ENCODE data around the gene FNDC10.
"Not testable (repeated sequence)": the region's sequence is repeated elsewhere in the genome, so short reads cannot be mapped to it uniquely, and the experiment has no call there.

Gene FNDC10

DNA sequence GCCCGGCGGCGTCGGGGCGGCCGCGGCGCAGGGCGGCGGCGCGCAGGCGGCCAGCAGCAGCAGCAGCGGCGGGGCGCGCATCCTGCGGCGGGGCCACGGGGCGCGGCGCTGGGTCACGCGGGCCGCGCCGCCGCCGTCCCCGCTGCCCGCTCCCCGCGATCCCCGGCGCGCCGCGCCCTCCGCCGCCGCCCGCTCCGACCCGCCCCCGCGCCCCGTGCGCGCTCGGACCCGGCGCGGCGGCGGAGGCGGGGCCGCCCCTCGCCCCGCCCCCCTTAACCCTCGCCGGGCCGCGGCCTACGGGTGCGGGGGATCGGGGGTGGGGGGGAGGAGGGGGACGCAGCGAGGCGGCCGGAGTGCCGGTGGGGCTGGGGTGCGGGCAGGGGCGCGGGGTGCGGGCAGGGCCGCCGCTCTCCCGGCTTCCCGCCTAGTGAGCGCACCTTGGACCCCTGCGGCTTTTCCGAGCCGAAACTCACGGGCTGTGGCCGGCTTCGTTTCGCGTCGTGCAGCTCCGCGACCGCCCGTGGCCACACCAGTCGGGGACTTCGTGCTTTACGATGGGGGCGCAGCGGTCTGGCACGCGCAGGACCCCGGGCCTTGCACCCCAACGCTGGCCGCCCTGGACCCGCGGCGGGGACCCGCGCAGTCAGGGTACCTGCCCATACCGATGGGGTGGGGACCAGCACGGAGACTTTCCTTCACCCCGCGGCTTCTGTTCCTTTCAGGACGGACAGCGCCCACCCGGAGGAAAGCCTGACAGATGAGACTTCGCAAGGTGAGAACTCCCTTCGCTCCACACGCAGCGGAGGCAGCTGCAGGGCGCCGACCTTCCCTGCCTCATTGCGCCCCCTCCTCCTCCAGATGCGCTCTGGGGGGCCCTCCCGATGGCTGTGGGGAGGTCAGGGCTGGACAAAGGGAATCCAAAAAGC lies at the start of gene FNDC10:
TSS of gene FNDC10 (minus strand) at position 201 of the 926 bp plus-strand sequence. CDS start at position 81, 120 bp downstream.
- DNase-seq (ENCODE audit: low read depth) = no peak

DNA sequence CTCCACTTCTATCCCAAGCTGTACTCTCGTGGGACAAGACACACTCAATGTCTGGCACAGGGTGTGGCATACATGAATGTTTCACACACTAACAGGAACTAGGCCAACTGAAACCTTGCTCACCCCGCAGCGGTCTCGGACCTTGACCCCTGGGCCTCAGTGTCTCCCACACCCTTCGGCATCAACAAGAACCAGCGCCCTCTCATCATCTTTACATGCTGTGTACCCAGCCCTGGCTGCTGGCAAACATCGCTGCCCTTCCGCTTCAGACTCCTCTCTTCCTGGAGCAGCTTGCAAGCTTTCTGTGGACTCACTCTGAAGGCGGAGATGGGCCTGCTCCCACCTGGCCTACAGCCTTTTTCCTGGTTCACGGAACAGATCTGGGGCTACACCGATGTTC lies 48.3 kb upstream of the FNDC10 start:
- DNase-seq (ENCODE audit: low read depth) = not testable (repeated sequence)

DNA sequence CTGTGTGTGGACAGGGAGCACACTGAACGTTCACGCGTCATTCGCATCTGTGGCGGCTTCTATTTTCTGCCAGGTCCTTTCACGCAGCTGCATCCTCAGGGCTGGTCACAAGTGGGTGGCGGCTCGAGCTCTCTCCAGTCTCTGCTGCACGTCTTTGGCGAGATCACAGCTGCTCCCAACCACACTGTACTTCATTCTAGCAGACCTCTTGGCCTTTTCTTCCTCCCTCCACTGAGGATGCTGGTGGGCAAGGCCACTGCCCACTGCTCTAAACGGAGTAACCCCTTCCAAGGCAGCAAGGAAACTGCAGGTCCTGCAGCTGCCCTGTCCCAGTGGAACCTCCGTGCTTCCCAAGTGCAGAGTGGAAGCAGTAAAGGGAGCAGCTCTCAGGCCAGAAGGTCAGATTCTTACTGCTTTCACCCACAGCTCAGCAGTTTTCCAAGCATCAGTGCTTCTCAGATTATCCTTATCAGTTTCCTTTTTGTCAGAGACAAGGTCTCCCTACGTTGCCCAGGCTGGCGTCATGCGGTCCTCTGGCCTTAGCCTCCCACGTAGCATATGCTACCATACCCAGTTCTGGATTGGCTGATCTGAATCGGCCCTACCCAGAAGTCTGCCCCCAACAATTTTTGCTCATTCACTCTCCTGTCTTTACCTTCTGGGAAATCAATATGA lies 47.8 kb upstream of the FNDC10 start:
- not testable (repeated sequence) for DNase-seq (ENCODE audit: low read depth)

DNA sequence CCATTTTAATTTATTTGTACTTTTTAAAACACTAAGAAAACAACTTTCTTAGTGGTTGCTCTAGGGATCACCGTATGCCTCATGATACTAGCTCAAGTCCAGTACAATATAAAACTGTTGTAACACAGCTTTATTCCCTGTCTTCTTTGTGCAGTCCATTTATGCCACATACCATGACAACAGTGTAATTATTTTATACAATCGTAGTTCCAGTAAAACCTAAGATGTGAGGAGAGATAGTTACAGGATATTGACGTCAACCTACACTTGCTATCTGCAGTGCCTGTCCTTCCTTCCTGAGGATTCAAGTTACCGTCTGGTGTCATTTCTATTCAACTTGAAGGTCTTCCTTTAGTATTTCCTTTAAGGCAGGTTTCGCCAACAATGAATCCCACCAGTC lies 46.4 kb upstream of the FNDC10 start:
- not testable (repeated sequence) for DNase-seq (ENCODE audit: low read depth)

DNA sequence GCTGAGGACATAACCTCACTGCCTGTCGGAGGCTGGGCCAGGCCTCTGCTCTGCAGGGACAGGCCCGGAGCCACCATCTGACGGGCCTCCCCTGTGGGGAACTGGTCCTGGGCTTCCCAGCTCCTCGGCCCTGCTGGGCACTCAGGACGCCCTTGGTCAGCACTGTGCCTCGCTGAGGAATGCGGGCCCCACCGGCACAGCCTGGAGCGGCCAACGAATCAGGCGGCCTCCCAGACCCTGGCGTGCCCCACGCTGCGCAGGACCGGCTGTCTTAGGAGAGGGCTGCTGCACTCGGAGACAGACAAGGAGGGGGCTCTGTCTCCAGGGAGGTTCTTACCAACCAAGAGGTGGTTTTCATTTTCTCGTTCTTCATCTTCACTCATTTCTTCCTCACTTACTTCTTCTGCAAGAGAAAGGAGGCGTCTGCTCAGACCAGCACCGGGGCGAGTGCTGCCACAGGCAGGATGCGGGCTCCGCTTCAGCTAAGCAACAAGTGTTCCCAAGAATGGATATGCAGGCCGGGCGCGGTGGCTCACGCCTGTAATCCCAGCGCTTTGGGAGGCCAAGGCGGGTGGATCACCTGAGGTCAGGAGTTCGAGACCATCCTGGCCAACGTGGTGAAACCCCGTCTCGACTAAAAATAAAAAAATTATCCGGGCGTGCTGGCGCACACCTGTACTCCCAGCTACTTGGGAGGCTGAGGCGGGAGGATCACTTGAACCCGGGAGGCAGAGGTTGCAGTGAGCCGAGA lies 41.0 kb upstream of the FNDC10 start:
- DNase-seq (ENCODE audit: low read depth) = not testable (repeated sequence)

DNA sequence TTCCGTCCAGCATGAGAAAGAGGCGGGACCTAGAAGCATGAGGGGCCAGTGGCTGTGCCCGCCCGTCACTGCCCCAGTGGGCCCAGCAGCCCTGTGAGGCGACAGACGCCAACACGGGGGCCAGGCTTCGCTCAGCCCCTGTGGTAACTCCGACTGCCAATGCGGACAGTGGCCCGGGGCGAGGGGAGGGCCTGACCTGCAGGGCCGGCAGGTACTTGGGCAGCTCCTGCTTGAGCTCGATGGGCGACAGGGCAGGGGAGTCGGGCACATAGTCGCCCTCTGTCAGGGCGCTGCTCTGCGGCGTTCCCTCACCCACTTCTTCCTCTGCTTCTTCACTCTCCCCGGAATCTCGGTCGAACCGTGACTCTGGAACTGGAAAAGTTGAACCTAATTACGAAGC lies 40.1 kb upstream of the FNDC10 start:
- not testable (repeated sequence) for DNase-seq (ENCODE audit: low read depth)

DNA sequence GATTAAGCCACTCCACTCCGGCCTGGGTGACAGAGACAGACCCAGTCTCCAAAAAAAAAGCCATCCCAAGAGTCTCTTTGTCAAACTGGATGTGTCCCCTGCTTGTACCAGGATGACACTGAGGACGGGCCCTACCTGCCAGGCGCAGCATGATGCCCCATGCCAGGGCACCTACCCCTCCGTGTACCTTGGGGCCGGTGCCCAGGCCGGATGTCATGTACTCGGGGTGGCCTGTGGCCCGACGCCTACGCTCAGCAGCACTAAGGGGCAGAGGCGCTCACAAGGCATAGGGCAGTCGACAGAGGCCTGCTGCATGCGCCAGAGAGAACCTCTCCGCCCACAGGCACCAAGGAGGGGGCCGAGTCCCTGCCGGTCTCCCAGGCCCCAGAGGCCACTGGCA lies 39.4 kb upstream of the FNDC10 start:
- not testable (repeated sequence) for DNase-seq (ENCODE audit: low read depth)

DNA sequence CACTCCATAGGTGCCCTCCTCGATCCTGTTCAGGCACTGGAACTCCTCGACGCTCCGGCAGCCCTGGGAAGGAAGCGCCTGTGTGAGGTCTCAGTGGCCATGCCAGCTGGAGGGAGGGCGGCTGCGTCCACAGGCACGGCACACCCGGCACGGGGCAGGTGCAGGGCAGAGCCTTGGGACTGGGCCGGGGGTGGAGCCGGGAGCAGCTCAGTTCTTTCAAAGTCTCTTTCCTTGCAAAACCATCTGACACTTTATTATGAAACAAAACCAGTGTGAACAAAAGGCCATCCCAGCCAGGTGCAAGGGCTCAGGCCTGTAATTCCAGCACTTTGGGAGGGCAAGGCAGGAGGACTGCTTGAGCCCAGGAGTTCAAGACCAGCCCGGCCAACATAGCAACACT lies 38.6 kb upstream of the FNDC10 start:
- not testable (repeated sequence) for DNase-seq (ENCODE audit: low read depth)

DNA sequence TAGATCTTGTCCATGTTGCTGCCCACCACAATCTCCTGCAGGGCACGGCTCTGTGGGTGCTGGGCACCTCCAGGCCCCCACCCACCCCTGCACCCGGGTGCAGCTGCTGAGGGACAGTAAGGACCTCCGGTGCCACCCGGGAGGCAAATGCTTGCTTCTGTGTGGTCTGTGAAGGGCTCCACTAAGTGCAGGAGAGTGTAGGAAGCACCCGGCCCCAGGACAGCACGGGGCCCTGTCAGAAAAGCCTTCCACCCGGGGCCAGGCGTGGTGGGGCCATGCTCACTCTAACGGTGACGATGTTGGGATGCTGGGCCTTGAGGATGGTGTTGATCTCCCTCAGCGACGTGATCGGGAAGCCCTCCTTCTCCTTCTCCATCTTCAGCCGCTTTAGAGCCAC lies 37.5 kb upstream of the FNDC10 start:
- DNase-seq (ENCODE audit: low read depth) = not testable (repeated sequence)

DNA sequence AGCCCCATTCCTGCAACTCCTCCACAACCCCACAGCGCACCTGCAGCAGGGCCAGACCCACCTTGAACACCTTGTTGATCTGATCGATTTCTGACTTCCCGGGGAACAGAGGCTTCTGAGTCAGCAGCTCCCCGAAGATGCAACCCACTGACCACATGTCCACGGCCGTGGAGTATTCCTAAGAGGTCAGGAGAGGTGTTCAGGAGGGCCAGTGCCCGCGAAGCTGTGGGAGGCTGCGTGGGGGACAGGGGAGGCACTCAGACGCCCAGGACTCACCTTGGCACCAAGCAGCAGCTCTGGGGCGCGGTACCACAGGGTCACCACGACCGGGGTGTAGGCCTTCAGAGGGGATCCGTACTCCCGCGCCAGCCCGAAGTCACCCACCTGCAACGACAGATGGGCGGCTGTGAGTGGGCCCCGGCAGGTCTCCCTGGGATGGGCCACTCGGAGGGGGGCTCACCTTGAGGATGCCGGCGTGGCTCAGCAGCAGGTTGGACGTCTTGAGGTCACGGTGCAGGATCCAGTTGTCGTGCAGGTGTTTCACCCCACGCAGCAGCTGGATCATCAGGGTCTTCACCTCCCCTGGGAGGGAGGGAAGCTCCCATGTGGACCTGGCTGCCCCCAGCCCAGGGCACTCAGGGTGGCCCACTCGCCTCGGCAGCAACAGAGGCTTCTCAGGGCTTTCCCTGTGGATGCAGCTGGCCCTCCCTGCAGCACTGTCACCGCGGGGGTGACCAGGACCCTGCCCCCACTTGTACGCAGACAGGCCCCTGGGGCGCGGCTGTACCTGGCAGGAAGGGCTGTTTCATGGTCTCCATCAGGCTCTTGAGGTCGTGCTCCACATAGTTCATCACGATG lies 36.9 kb upstream of the FNDC10 start:
- DNase-seq (ENCODE audit: low read depth) = not testable (repeated sequence)

DNA sequence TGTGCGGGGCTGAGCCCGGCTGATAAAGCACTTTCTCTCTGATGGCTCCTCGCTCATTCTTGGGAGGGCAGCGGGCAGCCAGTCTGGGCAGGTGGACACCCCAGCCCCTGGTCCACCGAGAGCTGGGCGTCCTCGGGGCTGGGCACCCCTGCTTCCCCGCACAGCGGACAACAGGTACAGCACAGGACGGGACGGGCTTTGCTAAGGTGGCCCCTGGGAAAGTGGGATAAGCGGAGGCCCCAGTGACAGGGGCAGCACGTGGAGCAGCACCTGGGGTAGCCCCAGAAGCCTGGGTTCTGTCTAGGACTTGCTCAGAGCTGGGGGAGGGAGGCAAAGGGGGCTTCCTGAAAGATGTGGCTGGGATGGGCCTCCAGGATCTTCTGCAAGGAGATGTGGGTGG lies 34.7 kb upstream of the FNDC10 start:
- DNase-seq (ENCODE audit: low read depth) = not testable (repeated sequence)

DNA sequence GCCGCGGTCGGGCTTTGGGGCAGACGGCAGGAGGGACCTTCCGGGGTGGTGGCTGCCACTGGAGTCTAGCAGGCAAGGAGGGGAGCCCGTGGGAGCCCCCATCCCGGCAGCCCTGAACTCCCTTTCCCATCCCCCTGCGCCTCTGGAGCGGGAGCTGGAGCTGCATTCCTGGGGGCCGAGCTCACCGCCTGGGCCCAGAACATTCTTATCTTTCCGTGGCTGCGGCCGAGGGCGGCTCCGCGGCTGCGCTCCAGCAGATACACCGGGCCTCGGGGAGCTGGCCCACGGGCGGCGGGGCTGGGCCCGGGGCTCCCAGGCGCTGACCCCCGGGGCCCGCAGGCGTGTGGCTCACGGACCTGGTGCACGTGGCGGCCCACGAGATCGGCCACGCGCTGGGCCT lies 33.5 kb upstream of the FNDC10 start:
- DNase-seq (ENCODE audit: low read depth) = not testable (repeated sequence)

DNA sequence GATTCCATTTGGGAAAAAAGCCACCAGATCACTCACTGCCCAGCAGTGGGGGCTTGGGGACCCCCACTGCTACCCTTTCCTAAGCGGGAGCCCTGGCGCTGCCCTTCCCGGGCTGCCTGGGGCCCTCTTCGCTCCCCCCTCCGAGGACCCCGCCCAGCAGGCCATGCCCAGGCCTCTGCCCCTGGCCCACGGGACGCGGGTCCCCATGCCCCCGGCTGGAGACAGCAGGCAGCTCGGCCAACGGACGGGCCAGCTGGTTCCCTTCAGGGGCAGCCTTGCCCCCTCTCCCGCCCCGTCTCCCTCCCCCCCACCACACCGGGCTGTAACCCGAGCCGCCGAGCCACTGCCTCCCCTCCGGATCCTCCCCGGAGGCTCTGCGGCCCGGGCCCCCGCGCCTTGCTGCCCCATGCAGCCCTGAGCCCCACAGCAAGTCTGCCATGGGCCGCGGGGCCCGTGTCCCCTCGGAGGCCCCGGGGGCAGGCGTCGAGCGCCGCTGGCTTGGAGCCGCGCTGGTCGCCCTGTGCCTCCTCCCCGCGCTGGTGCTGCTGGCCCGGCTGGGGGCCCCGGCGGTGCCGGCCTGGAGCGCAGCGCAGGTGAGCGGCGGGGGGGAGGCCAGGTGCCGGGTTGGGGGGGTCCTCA lies 32.0 kb upstream of the FNDC10 start, which contains the start of gene MMP23B:
TSS of gene MMP23B (plus strand) at position 392 of the 639 bp plus-strand sequence. CDS start at position 438, 46 bp downstream.
- no peak for DNase-seq (ENCODE audit: low read depth)

DNA sequence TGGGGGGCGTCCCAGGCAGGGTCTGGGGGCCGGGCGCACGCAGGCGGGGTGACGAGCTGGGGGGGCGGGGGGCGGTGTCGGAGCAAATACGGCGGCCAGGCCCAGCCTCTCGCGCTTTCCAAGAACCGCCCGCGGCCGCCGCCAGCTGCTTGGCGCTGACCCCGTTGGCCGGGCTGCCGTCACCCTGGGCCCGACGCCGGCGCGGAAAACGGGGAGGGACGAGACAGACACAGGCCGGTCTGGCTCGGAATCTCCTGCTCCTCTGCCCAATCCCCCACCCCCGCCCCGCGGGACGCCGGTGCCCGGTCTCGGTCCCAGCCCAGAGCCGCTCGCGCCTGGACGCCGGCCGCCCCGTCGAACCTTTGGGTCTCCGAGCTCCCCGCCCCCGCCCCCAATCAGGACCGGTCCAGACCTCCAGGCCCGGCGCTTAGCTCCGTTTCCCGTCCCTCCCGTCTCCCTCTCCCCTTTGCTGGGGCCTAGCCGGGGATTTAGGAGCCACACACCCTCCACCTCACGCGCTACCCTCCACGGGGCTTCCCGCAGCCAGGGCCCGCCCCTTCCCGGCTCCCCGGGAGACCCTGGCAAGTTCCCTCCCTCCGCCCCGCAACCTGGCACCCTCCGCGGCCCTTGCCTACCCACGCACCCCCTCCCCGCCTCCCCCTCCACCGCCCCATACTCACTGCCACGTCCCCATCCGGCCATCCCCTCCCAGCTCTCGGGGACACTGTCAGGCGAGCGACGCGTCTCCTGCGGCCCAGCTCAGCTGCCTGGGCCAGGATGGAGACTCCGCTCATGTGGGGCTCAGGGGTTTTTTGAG lies 31.2 kb upstream of the FNDC10 start:
- DNase-seq (ENCODE audit: low read depth) = no peak

DNA sequence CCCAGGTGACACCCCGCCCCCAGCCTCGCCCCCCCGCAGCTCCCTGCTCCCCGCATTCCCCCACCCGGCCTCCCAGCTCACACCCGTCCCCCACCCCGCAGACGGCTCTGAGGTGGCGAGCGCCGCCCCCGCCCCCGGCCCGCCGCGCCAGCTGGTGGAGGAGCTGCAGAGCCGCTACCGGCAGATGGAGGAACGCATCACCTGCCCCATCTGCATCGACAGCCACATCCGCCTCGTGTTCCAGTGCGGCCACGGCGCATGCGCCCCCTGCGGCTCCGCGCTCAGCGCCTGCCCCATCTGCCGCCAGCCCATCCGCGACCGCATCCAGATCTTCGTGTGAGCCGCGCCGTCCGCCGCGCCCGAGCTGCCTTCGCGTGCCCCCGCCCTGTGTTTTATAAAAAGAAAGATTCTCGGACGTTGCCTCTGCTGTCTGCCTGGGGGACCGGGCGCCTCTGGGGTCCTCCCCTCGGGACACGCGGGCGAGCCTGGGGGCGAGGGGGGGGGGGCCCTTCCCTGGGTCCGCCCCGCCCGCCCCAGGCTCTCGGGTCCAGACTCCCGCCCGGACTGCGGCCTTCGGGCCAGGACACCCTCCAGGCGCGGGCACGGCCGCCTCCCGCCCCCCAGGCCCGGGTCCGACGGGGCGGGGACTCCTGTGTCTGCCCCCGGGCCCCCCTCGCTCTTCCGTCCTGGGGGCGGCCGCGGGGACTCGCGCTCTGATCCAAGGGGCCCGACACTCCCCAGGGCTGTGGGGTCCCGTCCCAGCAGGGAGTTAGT lies 30.4 kb upstream of the FNDC10 start:
- no peak for DNase-seq (ENCODE audit: low read depth)

DNA sequence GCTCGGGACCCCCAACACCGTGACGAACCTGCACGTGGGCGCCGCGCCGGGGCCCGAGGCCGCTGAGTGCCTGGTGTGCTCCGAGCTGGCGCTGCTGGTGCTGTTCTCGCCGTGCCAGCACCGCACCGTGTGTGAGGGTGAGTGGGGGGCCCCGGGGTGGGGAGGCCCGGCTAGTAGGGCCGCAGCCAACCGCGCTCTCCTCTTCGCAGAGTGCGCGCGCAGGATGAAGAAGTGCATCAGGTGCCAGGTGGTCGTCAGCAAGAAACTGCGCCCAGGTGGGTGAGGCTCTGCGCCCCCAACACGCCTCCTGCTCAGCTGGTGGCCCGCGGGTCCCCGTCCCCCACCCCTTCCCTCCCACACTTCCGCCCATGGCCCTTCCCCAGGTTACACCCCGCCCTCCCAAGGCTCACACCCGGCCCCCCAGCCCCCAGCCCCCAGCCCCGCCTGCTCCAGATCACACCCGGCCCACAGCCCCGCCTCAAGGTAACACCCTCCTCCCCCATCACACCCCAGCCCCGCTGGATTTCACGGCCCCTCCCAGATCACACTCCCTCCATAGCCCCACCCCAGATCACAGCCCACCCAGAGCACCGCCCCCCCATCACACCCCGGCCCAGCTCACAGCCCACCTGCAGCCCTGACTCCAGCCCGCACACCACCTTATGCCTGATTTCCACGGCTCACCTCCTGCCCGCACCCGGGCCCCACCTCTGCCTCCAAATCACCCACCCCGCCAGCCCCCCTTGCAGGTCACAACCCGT lies 29.7 kb upstream of the FNDC10 start:
- DNase-seq (ENCODE audit: low read depth) = no peak

DNA sequence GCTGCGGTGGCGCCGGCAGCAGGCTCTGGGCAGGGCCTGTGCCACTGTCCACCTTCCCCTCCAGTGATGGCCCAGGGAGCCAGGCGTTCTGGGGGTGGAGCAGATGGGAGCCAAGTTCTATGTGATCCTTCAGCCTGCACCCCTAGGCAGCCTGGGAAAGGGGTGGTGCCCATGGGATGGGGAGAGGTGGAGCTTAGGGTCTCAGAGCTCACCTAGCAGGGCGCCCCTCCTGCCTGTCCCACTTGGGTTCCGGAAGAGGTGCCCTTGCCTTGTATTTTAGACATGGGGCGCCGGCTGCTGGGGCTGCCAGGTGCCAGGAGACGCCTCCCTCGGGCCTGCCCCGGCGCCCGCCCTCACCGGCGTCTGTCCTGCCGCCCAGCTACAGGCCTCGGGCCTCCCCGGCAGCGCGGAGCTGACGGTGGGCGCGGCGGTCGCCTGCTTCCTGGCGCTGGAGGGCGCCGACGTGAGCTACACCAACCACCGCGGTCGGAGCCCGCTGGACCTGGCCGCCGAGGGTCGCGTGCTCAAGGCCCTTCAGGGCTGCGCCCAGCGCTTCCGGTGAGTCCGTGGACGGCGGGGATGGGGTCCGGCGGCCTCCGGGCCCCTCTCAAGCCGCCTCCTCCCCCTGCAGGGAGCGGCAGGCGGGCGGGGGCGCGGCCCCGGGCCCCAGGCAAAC lies 29.0 kb upstream of the FNDC10 start:
- DNase-seq (ENCODE audit: low read depth) = no peak
